ENCODE results near the gene CX3CR1.

The CX3CR1 gene

GRCh38 chr3:39216176-39216790, 63.6 kb downstream of the CX3CR1 start:
- DNase-seq = no peak

GRCh38 chr3:39213613-39214012, 66.2 kb downstream of the CX3CR1 start:
- no peak for DNase-seq
